ENCODE measurements around the gene TNFAIP8L2.
A peak's percentile ranks its signal among the peaks of the same experiment; 100 is the strongest.
"Not testable (repeated sequence)": the region's sequence is repeated elsewhere in the genome, so short reads cannot be mapped to it uniquely, and the experiment has no call there.

TNFAIP8L2 gene

DNA sequence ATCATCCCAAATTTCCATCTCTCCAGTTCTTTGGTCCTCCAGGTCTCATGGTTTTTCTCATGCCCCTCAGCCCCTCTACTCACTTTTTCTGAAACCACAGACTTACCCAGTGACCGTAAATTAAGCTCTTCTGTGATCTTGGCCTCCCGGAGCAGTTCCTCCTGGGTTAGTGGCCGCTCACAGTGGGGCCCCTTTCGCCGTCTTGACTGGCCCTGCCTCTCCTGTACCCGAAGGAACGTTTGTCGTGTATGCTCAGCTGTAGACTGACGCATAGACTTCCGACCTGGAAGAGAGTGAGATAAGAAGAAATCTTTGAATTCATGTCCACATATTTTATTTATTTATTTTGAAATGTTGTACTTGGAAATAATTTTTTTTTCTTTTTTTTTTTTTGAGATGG lies 27.8 kb downstream of the TNFAIP8L2 start:
- H3K27ac ChIP-seq (ENCODE audit: insufficient read depth in 1 of 2, low read depth in 1 of 2, low read length in 2 of 2, poor library complexity in 1 of 2, severe bottlenecking in 2 of 2) = no peak overlapping the region
- no peak overlapping the region for H3K4me3 ChIP-seq (ENCODE audit: control insufficient read depth in 1 of 7, extremely low read depth in 1 of 7, insufficient read depth in 4 of 7, low read depth in 2 of 7, low read length in 6 of 7)
- 100% methylated on average over 2 of the region's 10 CpGs for WGBS (ENCODE audit: insufficient coverage)
- ChIA-PET POLR2A (no interaction called here), CTCF (interaction anchor here (0.6 kb wide), 1 partner anchor 93 kb away, joined by 3 read pairs; no protein-coding TSS in a partner anchor)
- DNase-seq = no peak
- no peaks in the 10 kb centered on the region for H3K9me3 ChIP-seq (ENCODE audit: control extremely low read depth in 1 of 5, control insufficient read depth in 4 of 5, insufficient read depth in 2 of 5, low read depth in 1 of 5, low read length in 4 of 5)
- H3K27me3 ChIP-seq (replicated peaks in 2 of 5; ENCODE audit: control insufficient read depth in 4 of 5, insufficient read depth in 5 of 5, low read length in 4 of 5) = no peaks in the 10 kb centered on the region
- peaks cover 3 to 12% (median 8%) of the 10 kb centered on the region in 4 experiments for H3K4me1 ChIP-seq (ENCODE audit: control extremely low read depth in 1 of 4, control insufficient read depth in 4 of 4, insufficient read depth in 4 of 4, low read length in 3 of 4)
- peaks cover 12 to 63% (median 39%) of the 10 kb centered on the region in 4 experiments for H3K36me3 ChIP-seq (ENCODE audit: control insufficient read depth in 4 of 4, insufficient read depth in 4 of 4, low read length in 3 of 4)

DNA sequence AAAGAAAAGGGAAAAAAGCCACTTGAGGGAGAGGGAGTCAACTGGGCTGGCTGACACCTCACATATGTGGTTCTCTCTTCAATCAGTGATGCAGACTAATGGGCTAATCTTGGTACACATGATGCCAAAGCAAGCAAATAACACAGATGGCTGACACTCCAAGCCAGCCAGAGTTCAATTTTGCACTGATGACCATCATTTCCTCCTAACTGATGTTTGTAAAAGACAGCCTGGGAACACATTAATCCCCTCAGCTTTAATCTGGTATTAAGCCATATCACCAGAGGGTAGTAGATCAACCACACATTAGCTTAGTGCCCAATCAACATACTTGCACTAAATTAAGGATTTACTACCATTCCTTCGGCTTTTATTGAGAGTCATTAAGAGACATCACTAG lies 30.8 kb downstream of the TNFAIP8L2 start:
- peaks cover 3 to 19% (median 11%) of the 10 kb centered on the region in 4 experiments for H3K4me1 ChIP-seq (ENCODE audit: control extremely low read depth in 1 of 4, control insufficient read depth in 4 of 4, insufficient read depth in 4 of 4, low read length in 3 of 4)
- DNase-seq = no peak
- H3K36me3 ChIP-seq (ENCODE audit: control insufficient read depth in 4 of 4, insufficient read depth in 4 of 4, low read length in 3 of 4) = peaks cover 8 to 38% (median 27%) of the 10 kb centered on the region in 4 experiments
- peaks cover 0 to 2% (median 0%) of the 10 kb centered on the region in 5 experiments for H3K27me3 ChIP-seq (replicated peaks in 2 of 5; ENCODE audit: control insufficient read depth in 4 of 5, insufficient read depth in 5 of 5, low read length in 4 of 5)
- WGBS (ENCODE audit: insufficient coverage) = no CpG with 5 or more reads among the region's 1 CpG
- H3K27ac ChIP-seq (ENCODE audit: insufficient read depth in 1 of 2, low read depth in 1 of 2, low read length in 2 of 2, poor library complexity in 1 of 2, severe bottlenecking in 2 of 2) = no peak overlapping the region
- CTCF ChIA-PET = interaction anchor here (1.0 to 3.3 kb wide), 4 partner anchors 9 to 65 kb away, joined by 3 to 22 read pairs (median 4); partner anchors contain the start of gene TMOD4
- no peak overlapping the region for H3K4me3 ChIP-seq (ENCODE audit: control insufficient read depth in 1 of 7, extremely low read depth in 1 of 7, insufficient read depth in 4 of 7, low read depth in 2 of 7, low read length in 6 of 7)
- no peaks in the 10 kb centered on the region for H3K9me3 ChIP-seq (ENCODE audit: control extremely low read depth in 1 of 5, control insufficient read depth in 4 of 5, insufficient read depth in 2 of 5, low read depth in 1 of 5, low read length in 4 of 5)
- POLR2A ChIA-PET = no interaction called here

DNA sequence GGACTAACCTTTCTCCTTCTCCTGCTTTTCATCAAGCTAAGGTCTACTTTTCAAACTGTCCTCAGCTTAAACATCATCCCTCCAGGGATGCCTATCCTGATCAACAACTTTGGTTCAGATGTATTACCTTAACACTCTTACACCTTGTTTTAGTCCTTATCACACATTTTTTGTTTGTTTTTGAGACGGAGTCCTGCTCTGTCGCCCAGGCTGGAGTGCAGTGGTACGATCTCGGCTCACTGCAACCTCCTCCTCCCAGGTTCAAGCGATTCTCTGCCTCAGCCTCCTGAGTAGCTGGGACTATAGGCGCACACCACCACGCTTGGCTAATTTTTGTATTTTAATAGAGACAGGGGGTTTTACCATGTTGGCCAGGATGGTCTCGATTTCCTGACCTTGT lies 32.2 kb downstream of the TNFAIP8L2 start:
- H3K9me3 ChIP-seq (ENCODE audit: control extremely low read depth in 1 of 5, control insufficient read depth in 4 of 5, insufficient read depth in 2 of 5, low read depth in 1 of 5, low read length in 4 of 5); POLR2A ChIA-PET; DNase-seq; H3K27me3 ChIP-seq (replicated peaks in 2 of 5; ENCODE audit: control insufficient read depth in 4 of 5, insufficient read depth in 5 of 5, low read length in 4 of 5): not testable (repeated sequence)
- Histone ChIP-seq H3K27ac (ENCODE audit: insufficient read depth in 1 of 2, low read depth in 1 of 2, low read length in 2 of 2, poor library complexity in 1 of 2, severe bottlenecking in 2 of 2) (peak overlapping the region in 1 of 2 experiments; percentile 93), H3K4me3 (ENCODE audit: control insufficient read depth in 1 of 7, extremely low read depth in 1 of 7, insufficient read depth in 4 of 7, low read depth in 2 of 7, low read length in 6 of 7) (peak overlapping the region in 5 of 7 experiments; percentile 66 to 97 (median 91)), H3K4me1 (ENCODE audit: control extremely low read depth in 1 of 4, control insufficient read depth in 4 of 4, insufficient read depth in 4 of 4, low read length in 3 of 4) (peaks cover 3 to 19% (median 11%) of the 10 kb centered on the region in 4 experiments), H3K36me3 (ENCODE audit: control insufficient read depth in 4 of 4, insufficient read depth in 4 of 4, low read length in 3 of 4) (peaks cover 6 to 24% (median 19%) of the 10 kb centered on the region in 4 experiments)
- 94% methylated on average over 5 of the region's 8 CpGs for WGBS (ENCODE audit: insufficient coverage)
- CTCF ChIA-PET = interaction anchor here (1.5 to 3.3 kb wide), 3 partner anchors 10 to 164 kb away, joined by 4 to 22 read pairs (median 13); partner anchors contain the start of gene TMOD4

DNA sequence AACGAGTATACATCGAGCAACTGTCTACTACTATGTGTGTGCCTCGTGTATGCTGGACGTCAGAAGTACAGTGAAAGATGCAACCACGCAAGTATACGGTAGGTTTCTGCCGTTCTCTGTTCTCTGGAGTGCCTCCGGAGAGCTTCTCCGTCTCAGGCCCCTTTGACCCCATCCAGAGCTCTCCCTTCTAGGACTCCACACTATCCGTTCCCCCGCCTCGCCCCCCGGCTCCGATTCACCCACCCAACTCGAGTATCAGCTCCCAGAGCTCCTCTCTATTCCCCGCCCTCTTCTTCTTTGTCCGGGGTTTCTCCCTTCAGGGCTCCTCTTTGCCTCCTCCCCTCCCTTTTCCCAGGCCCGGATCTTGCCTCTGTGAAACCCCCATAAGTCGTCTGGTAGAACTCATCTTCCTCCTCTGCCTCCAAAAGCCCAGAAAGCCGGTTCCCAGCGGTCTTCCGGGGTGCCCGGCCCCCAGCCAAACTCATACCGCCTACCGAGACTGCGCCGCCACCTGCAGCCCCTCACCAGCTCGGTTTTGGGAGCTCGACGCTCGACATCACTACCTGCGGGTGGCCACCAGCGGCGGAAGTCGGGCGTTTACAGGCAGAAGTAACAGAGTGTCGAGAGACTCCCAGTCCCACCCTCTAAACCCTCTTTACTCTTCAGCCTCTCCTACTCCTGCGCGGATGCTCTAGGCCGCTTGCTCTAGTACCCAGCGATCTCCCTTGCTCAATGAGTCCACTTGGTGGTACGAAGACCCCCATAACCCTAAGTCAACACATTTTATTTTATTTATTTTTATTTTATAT lies 33.4 kb downstream of the TNFAIP8L2 start, which contains the start of gene VPS72:
TSS of gene VPS72 (minus strand) at position 561 of the 809 bp plus-strand sequence. CDS start at position 485, 76 bp downstream.
- Histone ChIP-seq H3K9me3 (ENCODE audit: control extremely low read depth in 1 of 5, control insufficient read depth in 4 of 5, insufficient read depth in 2 of 5, low read depth in 1 of 5, low read length in 4 of 5) (no peaks in the 10 kb centered on the region), H3K27ac (ENCODE audit: insufficient read depth in 1 of 2, low read depth in 1 of 2, low read length in 2 of 2, poor library complexity in 1 of 2, severe bottlenecking in 2 of 2) (peak within 1 kb of the TSS; percentile 85 to 93), H3K4me1 (ENCODE audit: control extremely low read depth in 1 of 4, control insufficient read depth in 4 of 4, insufficient read depth in 4 of 4, low read length in 3 of 4) (peaks cover 3 to 19% (median 11%) of the 10 kb centered on the region in 4 experiments), H3K36me3 (ENCODE audit: control insufficient read depth in 4 of 4, insufficient read depth in 4 of 4, low read length in 3 of 4) (peaks cover 4 to 13% (median 10%) of the 10 kb centered on the region in 4 experiments), H3K4me3 (ENCODE audit: control insufficient read depth in 1 of 7, extremely low read depth in 1 of 7, insufficient read depth in 4 of 7, low read depth in 2 of 7, low read length in 6 of 7) (peak within 1 kb of the TSS; percentile 66 to 97 (median 91)), H3K27me3 (replicated peaks in 2 of 5; ENCODE audit: control insufficient read depth in 4 of 5, insufficient read depth in 5 of 5, low read length in 4 of 5) (peaks cover 0 to 3% (median 0%) of the 10 kb centered on the region in 5 experiments)
- ChIA-PET POLR2A (interaction anchor here (0.6 to 1.3 kb wide), 7 partner anchors 24 to 93 kb away, joined by 3 to 5 read pairs (median 3); partner anchors contain the start of genes LYSMD1, SCNM1, TNFAIP8L2 and ZNF687), CTCF (interaction anchor here (0.9 to 3.3 kb wide), 8 partner anchors 11 to 165 kb away, joined by 3 to 22 read pairs (median 4); partner anchors contain the start of gene TMOD4)
- DNase-seq = peak; percentile 89 to 95 (median 92)
- WGBS (ENCODE audit: insufficient coverage) = 0% methylated on average over 35 of the region's 42 CpGs

DNA sequence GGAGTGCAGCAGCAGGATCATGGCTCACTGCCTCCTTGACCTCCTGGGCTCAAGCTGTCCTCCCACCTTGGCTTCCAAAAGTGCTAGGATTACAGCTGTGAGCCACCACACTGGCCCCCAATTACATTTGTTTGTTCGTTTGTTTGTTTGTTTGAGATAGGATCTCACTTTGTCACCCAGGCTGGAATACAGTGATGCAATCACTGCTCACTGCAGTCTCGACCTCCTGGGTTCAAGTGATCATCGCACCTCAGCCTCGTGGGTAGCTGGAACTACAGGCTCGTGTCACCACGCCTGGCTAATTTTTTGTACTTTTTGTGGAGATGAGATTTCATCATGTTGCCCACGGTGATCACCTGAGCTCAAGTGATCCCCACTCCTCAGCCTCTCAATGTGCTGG lies 35.6 kb downstream of the TNFAIP8L2 start:
- WGBS (ENCODE audit: insufficient coverage) = 93% methylated on average over 7 of the region's 7 CpGs
- peaks cover 0 to 3% (median 0%) of the 10 kb centered on the region in 5 experiments for H3K27me3 ChIP-seq (replicated peaks in 2 of 5; ENCODE audit: control insufficient read depth in 4 of 5, insufficient read depth in 5 of 5, low read length in 4 of 5)
- peaks cover 0 to 2% (median 0%) of the 10 kb centered on the region in 4 experiments for H3K36me3 ChIP-seq (ENCODE audit: control insufficient read depth in 4 of 4, insufficient read depth in 4 of 4, low read length in 3 of 4)
- no peaks in the 10 kb centered on the region for H3K9me3 ChIP-seq (ENCODE audit: control extremely low read depth in 1 of 5, control insufficient read depth in 4 of 5, insufficient read depth in 2 of 5, low read depth in 1 of 5, low read length in 4 of 5)
- DNase-seq = no peak
- H3K4me3 ChIP-seq (ENCODE audit: control insufficient read depth in 1 of 7, extremely low read depth in 1 of 7, insufficient read depth in 4 of 7, low read depth in 2 of 7, low read length in 6 of 7) = no peak overlapping the region
- peaks cover 3 to 19% (median 11%) of the 10 kb centered on the region in 4 experiments for H3K4me1 ChIP-seq (ENCODE audit: control extremely low read depth in 1 of 4, control insufficient read depth in 4 of 4, insufficient read depth in 4 of 4, low read length in 3 of 4)
- ChIA-PET POLR2A (interaction anchor here (0.6 kb wide), 1 partner anchor 14 kb away, joined by 3 read pairs; no protein-coding TSS in a partner anchor), CTCF (interaction anchor here (7.7 kb wide), 1 partner anchor 58 kb away, joined by 52 read pairs; no protein-coding TSS in a partner anchor)
- H3K27ac ChIP-seq (ENCODE audit: insufficient read depth in 1 of 2, low read depth in 1 of 2, low read length in 2 of 2, poor library complexity in 1 of 2, severe bottlenecking in 2 of 2) = no peak overlapping the region

GRCh38 chr1:151193304-151193703 lies 36.9 kb downstream of the TNFAIP8L2 start:
- peaks cover 8 to 25% (median 16%) of the 10 kb centered on the region in 4 experiments for H3K4me1 ChIP-seq (ENCODE audit: control extremely low read depth in 1 of 4, control insufficient read depth in 4 of 4, insufficient read depth in 4 of 4, low read length in 3 of 4)
- ChIA-PET POLR2A (no interaction called here), CTCF (interaction anchor here (0.6 to 7.7 kb wide), 3 partner anchors 57 to 410 kb away, joined by 3 to 52 read pairs (median 3); no protein-coding TSS in a partner anchor)
- WGBS (ENCODE audit: insufficient coverage) = 79% methylated on average over 4 of the region's 6 CpGs
- no peaks in the 10 kb centered on the region for H3K36me3 ChIP-seq (ENCODE audit: control insufficient read depth in 4 of 4, insufficient read depth in 4 of 4, low read length in 3 of 4)
- DNase-seq = no peak
- H3K27ac ChIP-seq (ENCODE audit: insufficient read depth in 1 of 2, low read depth in 1 of 2, low read length in 2 of 2, poor library complexity in 1 of 2, severe bottlenecking in 2 of 2) = no peak overlapping the region
- peaks cover 0 to 3% (median 0%) of the 10 kb centered on the region in 5 experiments for H3K27me3 ChIP-seq (replicated peaks in 2 of 5; ENCODE audit: control insufficient read depth in 4 of 5, insufficient read depth in 5 of 5, low read length in 4 of 5)
- H3K4me3 ChIP-seq (ENCODE audit: control insufficient read depth in 1 of 7, extremely low read depth in 1 of 7, insufficient read depth in 4 of 7, low read depth in 2 of 7, low read length in 6 of 7) = no peak overlapping the region
- no peaks in the 10 kb centered on the region for H3K9me3 ChIP-seq (ENCODE audit: control extremely low read depth in 1 of 5, control insufficient read depth in 4 of 5, insufficient read depth in 2 of 5, low read depth in 1 of 5, low read length in 4 of 5)

Measured in common myeloid progenitor, CD34-positive (primary cell).